GM12864 (cell line): Measurements from ENCODE around the gene TFF3.

Experiments
- DNase-seq: peaks from one replicate; pipeline ENCODE4 v3.0.0-alpha.2; 2011; ENCODE audit warnings: low read depth
- H3K4me3 ChIP-seq: 2 replicates; pipeline ENCODE4 v1.5.1; 2011; ENCODE audit warnings: mild to moderate bottlenecking, low read depth, low read length, control low read depth
- CTCF ChIP-seq: IDR thresholded peaks from 2 replicates; pipeline ENCODE4 v1.5.1; 2011; ENCODE audit warnings: low read depth, mild to moderate bottlenecking, moderate library complexity, low read length, control low read depth, inconsistent platforms; ENCODE audit errors: missing control alignments

Gene TFF3

GRCh38 chr21:42321231-42321630, 6.0 kb upstream of the TFF3 start:
- H3K4me3 ChIP-seq: no peak overlapping the region
- no peak for DNase-seq
- no peak for TF ChIP-seq CTCF

- H3K4me3 ChIP-seq: no peak overlapping the region
- TF ChIP-seq CTCF: no peak
- no peak for DNase-seq
These were observed 5.6 kb upstream of the TFF3 start for GRCh38 chr21:42320791-42321190.

- no peak for TF ChIP-seq CTCF
- H3K4me3 ChIP-seq: no peak overlapping the region
- DNase-seq: no peak
These were observed 4.8 kb upstream of the TFF3 start for GRCh38 chr21:42319851-42320572.

GRCh38 chr21:42319376-42319775, 4.2 kb upstream of the TFF3 start:
- no peak for DNase-seq
- TF ChIP-seq CTCF: no peak
- H3K4me3 ChIP-seq: no peak overlapping the region

- no peak for TF ChIP-seq CTCF
- DNase-seq: no peak
- H3K4me3 ChIP-seq: no peak overlapping the region
These were observed 2.9 kb upstream of the TFF3 start for GRCh38 chr21:42317826-42318746.

- no peak for TF ChIP-seq CTCF
- H3K4me3 ChIP-seq: no peak overlapping the region
- DNase-seq: no peak
These were observed 2.1 kb upstream of the TFF3 start for GRCh38 chr21:42317341-42317741.
